Central memory CD4-positive, alpha-beta T cell (primary cell): ENCODE results near the gene DHCR24.
"Not testable (repeated sequence)": the region's sequence is repeated elsewhere in the genome, so short reads cannot be mapped to it uniquely, and the experiment has no call there.

Source experiments
- DNase-seq: peaks from one replicate; pipeline ENCODE4 v3.0.0; 2022

Gene DHCR24

DNA sequence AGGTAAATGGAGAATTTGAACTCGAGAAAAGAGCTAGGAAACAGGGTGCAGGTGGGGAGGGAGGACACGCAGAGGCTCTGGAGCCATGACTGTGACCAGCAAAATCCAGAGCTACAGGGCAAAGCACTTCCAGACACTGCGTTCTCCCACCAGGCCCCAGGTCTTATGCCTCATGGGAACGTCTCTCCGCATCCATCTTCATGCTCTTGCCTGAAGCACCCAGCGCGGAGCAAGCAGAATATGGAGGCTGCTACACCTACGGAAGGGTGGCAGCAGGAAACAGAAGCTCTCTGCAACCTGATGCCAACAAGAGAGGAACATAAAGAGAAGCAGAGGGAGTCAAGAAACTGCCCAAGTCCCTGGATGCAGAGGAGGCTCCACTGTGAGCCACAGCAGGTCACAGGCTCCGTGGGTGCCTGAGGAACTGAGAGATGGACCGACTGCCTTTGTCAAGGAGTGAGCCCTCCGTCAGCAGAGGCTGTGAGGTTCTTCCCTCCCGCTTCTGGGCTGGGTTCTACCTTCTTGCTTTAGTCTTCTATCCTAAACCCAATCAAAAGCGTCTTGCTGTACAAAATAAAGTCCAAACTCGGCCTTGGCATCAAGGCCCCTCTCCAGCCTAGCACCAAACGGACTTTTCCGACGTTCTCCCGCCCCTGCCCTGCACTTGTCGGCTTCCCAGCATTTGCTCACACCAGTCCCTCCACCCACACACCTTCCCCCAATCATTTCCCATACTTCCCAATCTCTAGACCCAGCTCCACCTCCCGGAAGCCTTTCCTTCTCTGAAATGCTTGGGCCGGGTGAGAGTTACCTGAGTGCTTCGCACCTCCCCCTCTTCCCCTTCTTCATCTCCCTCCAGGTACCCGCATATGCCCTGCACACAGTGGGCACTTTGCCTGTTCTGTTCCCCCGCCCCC lies 930 bp downstream of the DHCR24 start:
- no peak for DNase-seq

DNA sequence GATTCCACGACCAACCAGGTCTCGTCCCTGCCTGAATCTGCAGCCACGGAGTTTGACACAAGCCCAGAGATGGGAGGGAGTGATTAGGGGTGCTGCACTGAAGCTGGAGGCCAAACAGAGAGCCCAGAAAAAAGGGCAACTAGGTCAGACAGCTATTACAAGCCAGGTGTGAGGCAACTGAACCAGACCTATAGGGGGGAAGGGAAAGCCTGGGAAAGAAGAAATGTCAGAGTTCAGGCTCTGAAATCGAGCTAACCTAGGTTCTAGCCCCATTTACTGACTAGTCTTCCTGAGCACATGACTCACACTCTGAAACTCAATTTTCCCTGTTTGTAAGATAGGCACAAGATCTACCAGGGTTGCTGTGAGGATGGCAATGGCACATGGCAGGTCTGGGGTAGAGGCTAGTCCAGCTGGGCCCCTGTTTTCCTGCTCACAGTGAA lies 1.7 kb downstream of the DHCR24 start:
- DNase-seq, result no peak

DNA sequence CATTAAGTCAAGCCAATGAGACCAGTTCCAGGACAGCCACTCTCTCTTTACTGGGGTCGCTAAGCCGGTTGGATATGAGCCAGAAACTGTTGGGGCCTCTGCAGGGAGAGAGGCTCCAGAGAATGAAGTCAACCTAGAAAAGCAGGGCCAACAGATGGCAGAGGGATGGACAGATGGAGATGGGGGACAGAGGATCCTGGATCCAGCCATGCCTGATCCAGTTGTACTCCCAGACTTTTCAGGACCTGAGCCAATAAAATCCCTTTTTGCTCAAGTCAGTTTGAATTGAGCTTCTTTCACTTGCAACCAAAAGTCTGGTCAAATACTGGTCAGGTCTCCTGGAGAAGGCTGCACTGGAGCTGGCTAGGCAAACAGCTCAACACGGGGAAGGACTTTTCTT lies 2.2 kb downstream of the DHCR24 start:
- no peak for DNase-seq

- no peak for DNase-seq
Observed at GRCh38 chr1:54884135-54884586, 2.8 kb downstream of the DHCR24 start.

DNA sequence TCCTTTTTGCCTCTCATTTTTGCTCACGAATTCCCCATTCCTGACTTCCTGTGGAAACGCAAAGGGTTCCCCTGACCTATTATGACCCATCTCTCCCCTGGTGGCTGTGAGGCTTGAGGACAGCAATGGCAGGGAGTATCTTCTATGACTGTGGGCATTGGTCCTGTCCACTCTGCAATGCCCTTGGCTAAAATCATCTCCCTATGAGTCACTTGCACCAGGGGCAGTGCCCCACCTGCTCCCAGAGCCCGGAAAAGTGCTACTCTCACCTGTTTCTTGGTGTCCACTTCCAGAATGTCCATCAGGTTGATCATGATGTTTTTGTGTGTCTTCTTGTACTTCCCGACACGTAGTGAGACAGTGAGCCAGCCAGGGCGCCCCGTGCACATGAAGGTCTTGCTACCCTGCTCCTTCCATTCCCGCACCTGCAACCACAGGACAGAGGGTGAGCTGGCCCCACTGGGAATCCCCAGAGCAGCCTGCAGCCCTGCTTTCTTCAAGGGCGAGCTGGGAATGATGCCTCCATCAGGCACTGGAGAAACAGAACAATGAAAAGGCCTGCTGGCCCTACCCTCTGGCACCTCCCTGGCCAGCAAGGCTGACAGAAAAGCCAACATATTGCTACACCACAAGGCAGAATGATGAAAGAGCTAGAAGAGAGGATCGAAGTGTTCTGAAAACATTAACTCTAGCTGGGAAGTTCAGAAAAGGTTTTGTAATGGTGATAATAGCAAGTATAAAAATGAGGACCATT lies 3.5 kb downstream of the DHCR24 start:
- DNase-seq, result no peak

DNA sequence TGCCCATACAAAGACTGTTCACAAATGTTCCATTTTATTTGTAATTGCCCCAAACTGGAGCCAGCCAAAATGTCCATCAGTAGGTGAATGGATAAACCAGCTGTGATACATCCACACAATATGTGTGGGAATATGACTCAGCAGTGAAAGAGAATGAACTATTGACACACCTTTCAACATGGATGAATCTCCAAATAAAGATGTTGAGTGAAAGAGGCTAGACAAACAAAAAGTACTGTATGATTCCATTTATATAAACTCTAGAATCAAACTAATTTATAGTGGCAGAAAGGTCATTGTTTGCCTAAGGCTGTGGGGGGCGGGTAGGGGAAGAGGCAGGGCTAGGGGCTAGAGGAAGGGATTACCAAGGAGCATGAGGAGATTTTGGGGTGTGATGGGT lies 4.5 kb downstream of the DHCR24 start:
- DNase-seq, result no peak

DNA sequence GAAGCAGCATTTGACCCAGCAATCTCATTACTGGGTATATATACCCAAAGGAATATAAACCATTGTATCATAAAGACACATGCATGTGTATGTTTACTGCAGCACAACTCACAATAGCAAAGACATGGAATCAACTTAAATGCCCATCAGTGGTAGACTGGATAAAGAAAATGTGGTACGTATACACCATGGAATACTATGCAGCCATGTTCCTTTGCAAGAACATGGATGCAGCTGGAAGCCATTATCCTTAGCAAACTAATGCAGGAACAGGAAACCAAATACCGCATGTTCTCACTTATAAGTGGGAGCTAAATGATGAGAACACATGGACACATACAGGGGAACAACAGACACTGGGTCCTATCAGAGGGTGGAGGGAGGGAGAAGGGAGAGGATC lies 5.4 kb downstream of the DHCR24 start:
- not testable (repeated sequence) for DNase-seq

GRCh38 chr1:54879872-54880271 lies 7.1 kb downstream of the DHCR24 start:
- DNase-seq, result no peak

DNA sequence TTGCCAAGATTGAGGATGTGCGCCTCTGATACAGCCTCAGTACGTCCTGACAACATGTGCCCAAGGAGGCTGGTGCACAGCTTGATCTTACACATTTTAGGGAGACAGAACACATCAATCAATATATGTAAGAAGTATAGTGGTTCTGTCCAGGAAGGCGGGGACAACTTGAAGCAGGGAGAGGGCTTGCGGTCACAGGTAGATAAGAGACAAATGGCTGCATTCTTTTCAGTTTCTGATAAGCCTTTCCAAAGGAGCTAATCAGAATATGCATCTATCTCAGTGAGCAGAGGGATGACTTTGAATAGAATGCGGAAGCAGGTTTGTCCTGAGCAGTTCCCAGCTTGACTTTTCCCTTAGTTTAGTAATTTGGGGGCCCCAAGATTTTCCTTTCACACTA lies 10.2 kb downstream of the DHCR24 start:
- DNase-seq, result no peak

DNA sequence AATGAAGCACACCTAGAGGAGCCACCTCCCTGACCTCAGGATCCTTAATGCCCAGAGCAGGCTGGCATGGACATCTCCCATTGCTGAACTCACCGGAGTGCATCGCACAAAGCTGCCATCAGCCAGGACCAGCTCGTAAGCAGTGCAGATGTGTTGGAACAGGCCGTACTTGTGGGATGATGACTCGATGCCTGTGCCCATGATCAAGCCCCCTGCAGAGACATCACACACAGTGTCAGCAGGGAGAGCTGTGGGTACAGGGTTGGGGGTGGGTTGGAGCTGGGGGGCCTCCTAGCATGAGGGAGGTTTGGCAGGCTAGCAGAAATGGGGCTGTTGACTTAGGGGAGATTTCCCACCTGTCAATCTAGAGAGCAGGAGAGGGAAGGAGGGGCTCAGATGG lies 12.0 kb downstream of the DHCR24 start:
- no peak for DNase-seq

- no peak for DNase-seq
Observed at GRCh38 chr1:54874079-54874830, 12.7 kb downstream of the DHCR24 start.

DNA sequence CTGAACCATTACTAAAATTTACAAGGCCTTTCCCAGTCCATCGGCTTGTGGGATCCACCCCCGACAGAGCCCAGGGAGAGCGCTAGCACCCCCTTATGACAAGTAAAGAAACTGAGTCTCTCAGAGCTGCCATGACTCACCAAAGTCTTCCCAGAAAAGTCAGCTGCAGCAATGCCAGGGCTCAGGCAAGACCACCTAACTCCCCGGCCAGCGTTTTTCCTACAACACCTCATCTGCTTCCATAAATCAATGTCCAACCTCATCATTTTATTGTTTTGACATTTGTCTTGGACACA lies 15.0 kb downstream of the DHCR24 start:
- no peak for DNase-seq

DNA sequence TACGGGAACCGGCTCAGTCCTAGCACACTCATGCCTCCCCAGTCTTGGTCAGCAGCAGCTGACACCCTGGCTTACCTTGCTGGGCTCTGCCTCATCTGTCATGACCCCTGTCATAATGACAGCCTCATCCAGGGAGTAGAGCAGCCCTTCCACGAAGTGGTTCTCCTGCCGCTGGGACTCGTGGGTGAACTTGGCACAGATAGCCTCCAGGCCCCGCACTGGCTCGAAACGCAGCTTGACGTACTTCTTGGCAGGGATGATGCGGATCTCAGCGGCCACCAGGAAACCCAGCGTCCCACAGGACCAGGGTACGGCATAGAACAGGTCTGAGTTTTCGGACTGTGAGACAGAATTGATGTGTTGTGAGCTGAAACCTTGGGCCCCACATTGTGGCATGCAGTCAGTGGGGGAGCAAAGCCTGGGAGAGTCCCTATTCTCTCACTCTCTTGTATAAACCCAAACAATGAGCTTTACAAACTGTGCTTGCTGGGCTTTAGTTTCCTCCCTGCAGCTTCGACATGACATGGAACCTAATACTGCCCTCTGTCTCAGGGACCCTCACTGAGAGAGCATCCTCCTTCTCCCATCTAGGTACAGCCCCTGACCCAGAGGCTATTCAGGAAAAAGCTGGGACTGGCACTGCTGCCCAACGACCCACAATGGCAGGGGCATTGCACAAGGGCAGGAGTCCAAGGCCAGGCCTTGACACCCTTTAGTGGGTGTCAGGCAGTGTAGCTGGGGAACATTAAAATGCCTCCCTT lies 15.5 kb downstream of the DHCR24 start:
- DNase-seq, result no peak

DNA sequence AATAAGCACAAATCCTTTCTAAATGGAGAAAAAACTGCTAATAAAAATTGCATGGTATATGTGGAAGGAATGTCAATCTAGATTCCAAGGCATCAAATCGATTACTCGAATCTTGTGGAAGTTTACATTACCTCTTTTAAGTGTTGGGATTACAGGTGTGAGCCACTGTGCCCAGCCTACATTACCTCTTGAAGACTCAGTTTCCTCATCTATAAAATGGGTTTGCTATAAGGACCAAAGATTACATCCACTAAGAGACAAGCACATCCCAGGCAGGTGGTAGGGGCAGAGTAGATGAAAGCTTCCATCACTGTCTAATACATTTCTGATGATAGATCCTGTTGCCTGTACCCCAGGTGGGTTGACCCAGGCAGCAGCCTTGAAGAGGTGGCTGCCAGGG lies 16.1 kb downstream of the DHCR24 start:
- no peak for DNase-seq

- DNase-seq, result no peak
Observed at GRCh38 chr1:54869173-54869851, 17.7 kb downstream of the DHCR24 start.

DNA sequence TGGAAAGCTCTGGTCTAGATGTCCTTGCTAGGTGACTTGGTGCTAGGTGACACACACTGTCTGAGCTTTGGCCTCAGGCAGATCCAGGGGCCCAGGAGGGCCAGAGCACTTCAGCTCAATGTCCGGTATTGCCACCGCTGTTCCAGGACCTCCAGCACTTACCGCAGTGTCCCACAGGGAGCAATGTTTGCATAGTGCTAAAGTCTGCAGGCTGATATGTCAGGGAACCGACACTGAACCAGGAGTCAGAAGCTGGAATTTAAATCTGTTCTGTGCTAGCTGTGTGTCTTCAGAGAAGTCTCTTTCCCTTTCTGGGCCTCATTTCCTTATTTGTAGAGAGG lies 19.3 kb downstream of the DHCR24 start:
- DNase-seq, result no peak

DNA sequence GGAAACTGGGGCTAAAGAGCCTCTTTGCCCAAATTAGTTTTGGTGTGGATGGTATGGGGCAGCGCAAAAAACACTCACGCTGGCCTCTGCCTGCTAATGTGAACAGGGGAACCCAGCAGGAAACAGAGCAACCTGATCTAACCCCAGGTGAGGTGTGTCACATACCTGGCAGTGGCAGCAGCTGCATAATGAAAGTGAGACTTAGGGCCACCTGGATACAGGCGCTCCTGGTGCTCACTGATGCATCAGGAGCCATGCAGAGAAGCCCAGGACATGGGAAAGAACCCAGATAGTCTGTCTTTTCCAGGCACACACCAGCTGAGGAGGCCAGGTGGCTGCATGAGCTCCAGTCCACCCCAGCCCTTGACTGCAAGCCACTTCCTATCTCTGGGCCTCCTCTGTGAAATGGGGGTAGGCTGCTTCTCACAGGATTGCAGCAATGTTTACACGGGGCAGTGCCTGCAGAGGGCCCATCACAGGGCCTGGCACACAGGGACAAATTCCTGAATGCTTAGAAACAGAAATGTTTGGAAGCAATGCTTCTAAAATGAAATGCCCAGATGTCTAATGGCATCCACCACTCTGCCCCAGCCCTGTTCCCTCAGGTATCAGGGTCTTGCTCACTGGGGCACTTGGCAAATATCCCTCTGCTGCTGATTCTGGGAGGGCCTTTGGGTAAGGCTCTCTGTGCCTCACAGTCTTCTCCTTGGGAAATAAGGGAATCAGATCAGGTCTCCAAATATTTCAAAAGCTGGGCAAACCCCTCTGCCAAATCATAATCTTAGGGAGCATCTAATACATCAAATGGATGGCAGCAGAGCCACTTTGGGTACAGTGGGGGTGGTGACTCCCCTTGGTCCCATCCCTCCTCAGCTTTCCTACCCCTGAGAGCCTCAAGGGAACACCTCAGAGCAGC lies 19.9 kb downstream of the DHCR24 start:
- DNase-seq, result no peak

- DNase-seq, result no peak
Observed at GRCh38 chr1:54865238-54866073, 21.5 kb downstream of the DHCR24 start.

DNA sequence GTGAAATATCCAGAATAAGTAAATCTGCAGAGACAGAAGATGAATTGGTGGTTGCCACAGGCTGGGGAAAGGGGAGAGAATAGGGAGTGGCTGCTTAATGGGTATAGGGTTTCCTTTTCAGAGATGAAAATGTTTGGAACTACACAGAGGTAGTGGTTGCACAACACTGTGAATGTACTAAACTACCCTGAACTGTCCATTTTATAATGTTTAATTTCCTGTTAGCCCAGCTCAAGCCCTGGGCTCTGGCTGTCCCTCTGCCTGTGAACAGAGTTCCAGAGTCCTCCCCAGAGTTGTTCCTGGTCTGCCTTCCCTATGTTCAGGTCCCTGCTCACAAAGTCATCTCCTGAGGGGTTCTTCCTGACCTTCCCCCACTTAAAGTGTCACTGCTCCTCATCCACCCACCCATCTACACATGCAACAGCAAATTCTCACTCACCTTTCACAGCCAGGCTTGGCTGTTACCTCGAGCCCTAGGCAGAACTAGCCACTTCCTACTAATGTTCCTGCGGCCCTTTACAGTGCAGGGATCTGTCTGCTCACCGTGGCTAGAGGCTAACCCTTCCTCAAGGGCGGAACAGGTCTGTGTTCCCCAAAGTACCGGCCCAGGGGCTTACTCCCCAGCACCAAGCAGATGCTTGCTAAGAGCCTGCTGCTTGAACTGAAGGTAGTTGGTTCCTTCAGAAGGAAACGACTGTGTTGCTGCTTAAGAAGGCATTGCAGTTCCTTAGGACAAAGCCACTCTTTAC lies 22.4 kb downstream of the DHCR24 start:
- no peak for DNase-seq
